NT2/D1 (cell line): ENCODE results near the gene NPAS3.

Source experiments
- SUZ12 ChIP-seq: IDR thresholded peaks from 2 replicates; pipeline ENCODE4 v1.6.1; 2011; ENCODE audit not compliant: insufficient read length, insufficient read depth; ENCODE audit errors: extremely low read depth
- ZNF274 ChIP-seq: IDR thresholded peaks from 2 replicates; pipeline ENCODE4 v1.6.1; 2011; ENCODE audit warnings: mild to moderate bottlenecking, low read depth, low read length

DNA sequence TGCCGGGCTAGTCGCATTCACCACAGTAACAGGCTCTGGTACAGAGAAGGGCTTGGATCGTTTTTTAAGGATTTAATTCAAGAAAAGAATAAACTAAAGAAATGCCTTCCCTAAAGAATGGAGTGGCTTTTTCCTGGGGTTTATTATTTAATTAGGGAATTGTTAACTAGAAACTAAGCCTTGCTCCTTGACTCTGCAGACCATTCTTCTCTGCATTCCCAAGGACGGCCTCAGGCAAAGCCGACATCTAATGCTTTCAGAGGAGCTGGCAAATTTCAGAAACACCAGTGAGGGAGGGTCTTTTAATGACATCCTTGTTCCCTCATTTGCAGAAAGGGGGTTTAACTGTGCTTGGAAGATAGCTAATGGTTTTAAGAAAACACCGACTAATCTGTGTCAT lies 838.2 kb downstream of the NPAS3 start:
- TF ChIP-seq ZNF274 (no peak), SUZ12 (no peak)
